H1 (cell line): ENCODE measurements around the gene MED29. TPM values are rescaled to one million over a fixed set of nuclear protein-coding genes. Genes with fewer than 3 reads are reported as not detected.

Experiments
- BCL11A ChIP-seq, 2 experiments: IDR thresholded peaks; one replicate each; pipeline ENCODE4 v1.6.1; 2011; ENCODE audit warnings: low read depth in 2 of 2, low read length in 2 of 2, mild to moderate bottlenecking in 2 of 2
- CBX8 ChIP-seq: fragments of 300-800, 300-1000 bp; sonication (generic); IDR thresholded peaks from 2 replicates; pipeline ENCODE4 v1.7.1; 2016; ENCODE audit warnings: low read depth, low read length, borderline replicate concordance
- CEBPB ChIP-seq: IDR thresholded peaks from 2 replicates; pipeline ENCODE4 v1.6.1; 2012; ENCODE audit warnings: low read depth, low read length
- CREB1 ChIP-seq: IDR thresholded peaks from 2 replicates; pipeline ENCODE4 v1.6.1; 2012; ENCODE audit warnings: inconsistent platforms
- CTBP2 ChIP-seq: IDR thresholded peaks from 2 replicates; pipeline ENCODE4 v1.7.0; 2011; ENCODE audit warnings: borderline replicate concordance, mild to moderate bottlenecking, moderate library complexity, mixed read lengths, low read length; ENCODE audit not compliant: insufficient read depth, insufficient read length
- GABPA ChIP-seq: IDR thresholded peaks from 2 replicates; pipeline ENCODE4 v1.6.1; 2011; ENCODE audit warnings: mild to moderate bottlenecking, low read length, moderate library complexity, borderline replicate concordance; ENCODE audit not compliant: insufficient read depth
- HDAC2 ChIP-seq, 2 experiments: fragments of 300-600 bp in 1 of 2; sonication (generic) in 1 of 2; IDR thresholded peaks; 2 replicates each; pipeline ENCODE4 v1.6.1; 2011 to 2012; ENCODE audit warnings: low read depth in 2 of 2, low read length in 2 of 2, mild to moderate bottlenecking in 2 of 2, moderate library complexity in 2 of 2, borderline replicate concordance in 1 of 2, inconsistent platforms in 1 of 2
- JUND ChIP-seq: IDR thresholded peaks from 2 replicates; pipeline ENCODE4 v1.6.1; 2011; ENCODE audit warnings: mild to moderate bottlenecking, improper control_type of control experiment, low read length
- KDM4A ChIP-seq: IDR thresholded peaks from one replicate; pipeline ENCODE4 v1.7.1; 2012; ENCODE audit warnings: low read depth, mild to moderate bottlenecking, moderate library complexity, low read length, inconsistent platforms; ENCODE audit not compliant: severe bottlenecking
- KDM5A ChIP-seq: fragments of 200-600 bp; IDR thresholded peaks from 2 replicates; pipeline ENCODE4 v1.7.1; 2012; ENCODE audit warnings: mild to moderate bottlenecking, low read length, inconsistent platforms, mixed read lengths
- MAFK ChIP-seq: IDR thresholded peaks from 2 replicates; pipeline ENCODE4 v1.6.1; 2012; ENCODE audit warnings: low read depth, mild to moderate bottlenecking, improper control_type of control experiment, low read length
- NANOG ChIP-seq: IDR thresholded peaks from 2 replicates; pipeline ENCODE4 v1.6.1; 2011; ENCODE audit warnings: low read length, low read depth, mild to moderate bottlenecking, inconsistent platforms; ENCODE audit not compliant: insufficient read depth, poor library complexity, severe bottlenecking
- POLR2A ChIP-seq, 2 experiments: IDR thresholded peaks; 1 replicate in 1 of 2; 2 replicates in 1 of 2; pipeline ENCODE4 v1.6.1; 2011; ENCODE audit warnings: low read depth in 2 of 2, low read length in 2 of 2, mild to moderate bottlenecking in 2 of 2; ENCODE audit errors: control extremely low read depth in 1 of 2
- POLR2AphosphoS5 ChIP-seq: IDR thresholded peaks from 2 replicates; pipeline ENCODE4 v1.6.1; 2011; ENCODE audit warnings: low read depth, low read length
- RAD21 ChIP-seq, 2 experiments: IDR thresholded peaks in 1 of 2; conservative IDR thresholded peaks in 1 of 2; 2 replicates each; pipeline ENCODE4 v1.6.1; 2011; ENCODE audit warnings: low read depth in 2 of 2, low read length in 2 of 2, improper control_type of control experiment in 1 of 2, inconsistent platforms in 1 of 2, mild to moderate bottlenecking in 1 of 2, moderate library complexity in 1 of 2
- RBBP5 ChIP-seq: IDR thresholded peaks from 2 replicates; pipeline ENCODE4 v1.7.1; 2012; ENCODE audit warnings: low read depth, mild to moderate bottlenecking, inconsistent platforms, low read length, moderate library complexity, borderline replicate concordance
- RNF2 ChIP-seq: fragments of 200-900, 300-1000 bp; sonication (generic); IDR thresholded peaks from 2 replicates; pipeline ENCODE4 v1.7.1; 2016; ENCODE audit warnings: borderline replicate concordance, low read depth, mild to moderate bottlenecking, antibody characterized with exemption, low read length; ENCODE audit not compliant: poor library complexity, severe bottlenecking; ENCODE audit errors: missing control alignments
- SP1 ChIP-seq: IDR thresholded peaks from 2 replicates; pipeline ENCODE4 v1.6.1; 2011; ENCODE audit warnings: low read depth, low read length
- TBP ChIP-seq: IDR thresholded peaks from 2 replicates; pipeline ENCODE4 v1.6.1; 2011; ENCODE audit warnings: low read depth, low read length, improper control_type of control experiment
- TCF12 ChIP-seq: IDR thresholded peaks from 2 replicates; pipeline ENCODE4 v1.6.1; 2011; ENCODE audit warnings: low read depth, mild to moderate bottlenecking, low read length
- ZNF274 ChIP-seq: IDR thresholded peaks from 2 replicates; pipeline ENCODE4 v1.7.0; 2012; ENCODE audit warnings: low read length, borderline replicate concordance; ENCODE audit errors: extremely low read depth
- polyA plus RNA-seq, 7 experiments: library from polyadenylated mRNA; depleted of rRNA in 3 of 7; stranded (reverse) in 5 of 7; unstranded in 2 of 7; fragments of >200 nt in 5 of 7; fragments of 200-250 nt in 2 of 7; gene quantifications; 1 replicate in 5 of 7; 2 replicates in 1 of 7; 4 replicates in 1 of 7; pipeline versions ENCODE4 v1.2.1 to v1.2.3, GENCODE V29; 2011 to 2013; ENCODE audit warnings: missing spikeins in 2 of 7, mixed read lengths in 2 of 7
- total RNA-seq: library from RNA; stranded (reverse); fragmentation: NEBNext Ultra II Directional; extraction: Animal tissue kit (Norgen Biotek cat#: 25700); gene quantifications from 2 replicates; pipeline ENCODE4 v1.2.1, GENCODE V29; 2021
- TF ChIP-seq, protein P1 (sequence below): IDR thresholded peaks from 2 replicates; pipeline ENCODE4 v1.6.1; 2012; ENCODE audit warnings: inconsistent platforms

MED29 gene
- total and polyA plus RNA-seq, 2 of the 8 experiments (the other 6 are each of a cell fraction or from before 2014, with no cell fraction given): 31.1 to 52.5 TPM

DNA sequence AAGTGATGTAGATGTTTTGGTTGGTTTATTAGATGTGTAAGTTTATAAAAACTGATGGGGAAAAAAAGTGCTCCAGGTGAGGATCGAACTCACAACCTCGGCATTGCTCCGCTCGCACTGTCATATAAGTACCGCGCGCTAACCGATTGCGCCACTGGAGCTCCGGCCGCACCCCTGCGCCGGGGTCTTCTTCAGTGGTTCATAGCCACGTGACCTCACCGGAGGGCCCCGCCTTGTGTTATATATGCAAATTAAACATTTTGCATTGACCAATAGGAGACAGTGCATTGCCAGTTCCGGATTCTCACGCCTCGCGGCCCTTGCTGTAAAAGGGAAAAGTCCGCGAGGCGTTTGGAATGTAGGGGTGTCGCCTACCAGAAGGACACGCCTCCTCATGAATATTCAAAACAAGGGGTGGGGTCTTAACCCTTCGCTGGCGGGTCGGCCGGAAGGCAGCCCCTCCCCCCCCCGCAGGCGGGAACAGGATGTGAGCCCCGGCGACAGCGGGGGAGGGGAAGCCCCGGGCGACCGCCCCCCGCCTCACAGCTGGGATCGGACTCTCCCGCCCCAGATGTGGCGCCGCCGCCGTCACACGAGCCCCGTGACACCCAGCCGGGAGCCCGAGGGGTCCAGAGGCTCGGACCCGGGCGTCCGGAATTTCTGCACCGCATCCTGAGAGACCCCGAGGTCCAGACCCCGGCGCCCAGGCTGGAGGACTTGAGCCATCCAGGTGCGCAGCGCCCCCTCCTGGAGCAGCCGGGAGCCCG is 21.1 kb downstream of the MED29 start, which contains the start of gene PLEKHG2 (continued):
- TF ChIP-seq NANOG (peak; percentile 45), ZNF274 (no peak), MAFK (no peak), POLR2A (IDR thresholded peaks at IDR 0.05; ENCODE audit: control extremely low read depth in 1 of 2, low read depth in 2 of 2, low read length in 2 of 2) (peak; percentile 68 to 93), RBBP5 (peak; percentile 71), RNF2 (no peak), CEBPB (peak; percentile 99), KDM4A (peak; percentile 41), TCF12 (0 out of 2 replicates have a peak, but pooled peaks have one; percentile 53), CBX8 (no peak), TBP (peak; percentile 100), CREB1 (peak; percentile 81), KDM5A (no peak), SP1 (peak; percentile 87; the same call in 1 of the 2 replicates), POLR2AphosphoS5 (peak; percentile 92), GABPA (no peak), BCL11A (IDR thresholded peaks at IDR 0.05; ENCODE audit: low read depth in 2 of 2, low read length in 2 of 2) (no peak), CTBP2 (peak; percentile 82), JUND (peak; percentile 81), HDAC2 (IDR thresholded peaks at IDR 0.05; ENCODE audit: borderline replicate concordance in 1 of 2, low read depth in 2 of 2, low read length in 2 of 2) (no peak), RAD21 (IDR thresholded peaks at IDR 0.05 in 1 of 2, conservative IDR thresholded peaks at IDR 0.05 in 1 of 2; ENCODE audit: low read depth in 2 of 2, low read length in 2 of 2) (peak; percentile 35 to 52; a peak in 3 of 4 replicates)
- TF ChIP-seq, protein P1, sequence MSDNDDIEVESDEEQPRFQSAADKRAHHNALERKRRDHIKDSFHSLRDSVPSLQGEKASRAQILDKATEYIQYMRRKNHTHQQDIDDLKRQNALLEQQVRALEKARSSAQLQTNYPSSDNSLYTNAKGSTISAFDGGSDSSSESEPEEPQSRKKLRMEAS: peak; percentile 63
